Neutrophil (primary cell): Measurements from ENCODE around the gene RNF26.

Experiments
- H3K27ac ChIP-seq: fragments of 200-600 bp; sonication (generic); 2 replicates; pipeline ENCODE4 v1.5.1; 2016; ENCODE audit warnings: mild to moderate bottlenecking, moderate library complexity
- H3K27me3 ChIP-seq: fragments of 200-600 bp; sonication (generic); 2 replicates; pipeline ENCODE4 v1.6.0; 2016; ENCODE audit warnings: mild to moderate bottlenecking
- H3K36me3 ChIP-seq: fragments of 200-600 bp; sonication (generic); 2 replicates; pipeline ENCODE4 v1.5.1; 2017
- H3K4me1 ChIP-seq, 2 experiments: fragments of 200-600 bp in 1 of 2; sonication (generic) in 1 of 2; 1 replicate in 1 of 2; 2 replicates in 1 of 2; pipeline versions ENCODE4 v1.5.1 to v1.6.1; 2013 to 2016; ENCODE audit warnings: low read depth in 1 of 2, low read length in 1 of 2, mild to moderate bottlenecking in 1 of 2, moderate library complexity in 1 of 2; ENCODE audit not compliant: control insufficient read depth in 1 of 2, insufficient read depth in 1 of 2
- H3K4me3 ChIP-seq, 2 experiments: fragments of 200-600 bp in 1 of 2; sonication (generic) in 1 of 2; 1 replicate in 1 of 2; 2 replicates in 1 of 2; pipeline ENCODE4 v1.5.1; 2013 to 2016; ENCODE audit warnings: low read depth in 1 of 2, low read length in 1 of 2, mild to moderate bottlenecking in 1 of 2, moderate library complexity in 1 of 2
- H3K9me3 ChIP-seq: fragments of 200-600 bp; sonication (generic); 2 replicates; pipeline ENCODE4 v1.5.1; 2016
- TF ChIP-seq, protein P1 (sequence below): fragments of 200-600 bp; sonication (generic); IDR thresholded peaks from 2 replicates; pipeline ENCODE4 v1.5.1; 2016; ENCODE audit warnings: antibody characterized with exemption

The RNF26 gene

DNA sequence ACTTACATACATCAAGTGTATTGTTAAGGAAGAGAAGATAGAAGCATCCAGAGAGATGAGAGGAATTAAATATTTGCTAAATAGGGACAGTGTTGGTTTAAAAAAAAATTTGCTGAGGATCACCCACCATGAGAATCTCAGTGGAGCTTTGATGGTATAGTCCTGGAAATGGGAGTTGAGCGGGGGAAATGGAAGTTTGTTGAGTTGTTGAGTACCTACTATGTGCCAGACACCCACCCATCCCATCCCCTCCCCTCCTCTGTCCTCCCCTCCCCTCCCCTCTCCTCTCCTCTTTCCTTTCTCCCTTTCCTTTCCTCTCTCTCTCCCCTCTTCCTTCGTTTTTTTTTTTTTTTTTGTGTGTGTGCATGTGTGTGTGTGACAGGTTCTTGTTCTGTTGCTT lies 16.9 kb downstream of the RNF26 start:
- H3K4me3 ChIP-seq: no peak overlapping the region
- no peak overlapping the region for H3K27ac ChIP-seq
- H3K27me3 ChIP-seq: peaks cover 75% of the 10 kb centered on the region

DNA sequence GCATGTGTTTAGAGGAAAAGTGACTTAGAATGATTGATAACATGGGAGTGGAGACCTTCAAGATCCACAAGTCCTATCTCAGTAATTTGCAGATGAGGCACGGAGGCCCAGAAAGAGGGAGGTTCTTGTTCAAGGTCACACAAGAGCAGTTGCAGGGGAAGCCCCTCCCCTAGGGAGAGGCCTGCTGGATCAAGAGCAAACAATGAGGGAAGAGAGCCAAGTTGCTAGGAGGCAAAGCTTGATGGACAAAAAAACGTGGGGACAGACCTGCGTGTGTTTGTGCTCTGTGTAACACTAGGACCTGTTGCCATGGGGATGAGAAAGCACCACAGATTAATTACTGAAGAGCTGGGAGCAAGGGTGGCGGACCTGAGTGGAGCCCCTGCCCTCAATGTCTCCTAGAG lies 18.5 kb downstream of the RNF26 start:
- Histone ChIP-seq H3K4me3 (no peak overlapping the region), H3K36me3 (no peaks in the 10 kb centered on the region), H3K27me3 (peaks cover 75% of the 10 kb centered on the region), H3K9me3 (no peaks in the 10 kb centered on the region), H3K27ac (no peak overlapping the region), H3K4me1 (peaks cover 8 to 10% of the 10 kb centered on the region in 2 experiments)
- TF ChIP-seq, protein P1, sequence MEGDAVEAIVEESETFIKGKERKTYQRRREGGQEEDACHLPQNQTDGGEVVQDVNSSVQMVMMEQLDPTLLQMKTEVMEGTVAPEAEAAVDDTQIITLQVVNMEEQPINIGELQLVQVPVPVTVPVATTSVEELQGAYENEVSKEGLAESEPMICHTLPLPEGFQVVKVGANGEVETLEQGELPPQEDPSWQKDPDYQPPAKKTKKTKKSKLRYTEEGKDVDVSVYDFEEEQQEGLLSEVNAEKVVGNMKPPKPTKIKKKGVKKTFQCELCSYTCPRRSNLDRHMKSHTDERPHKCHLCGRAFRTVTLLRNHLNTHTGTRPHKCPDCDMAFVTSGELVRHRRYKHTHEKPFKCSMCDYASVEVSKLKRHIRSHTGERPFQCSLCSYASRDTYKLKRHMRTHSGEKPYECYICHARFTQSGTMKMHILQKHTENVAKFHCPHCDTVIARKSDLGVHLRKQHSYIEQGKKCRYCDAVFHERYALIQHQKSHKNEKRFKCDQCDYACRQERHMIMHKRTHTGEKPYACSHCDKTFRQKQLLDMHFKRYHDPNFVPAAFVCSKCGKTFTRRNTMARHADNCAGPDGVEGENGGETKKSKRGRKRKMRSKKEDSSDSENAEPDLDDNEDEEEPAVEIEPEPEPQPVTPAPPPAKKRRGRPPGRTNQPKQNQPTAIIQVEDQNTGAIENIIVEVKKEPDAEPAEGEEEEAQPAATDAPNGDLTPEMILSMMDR: no peak

More for the DNA sequence above, 16.9 kb downstream of the RNF26 start:
- Histone ChIP-seq H3K4me1 (peaks cover 2 to 3% of the 10 kb centered on the region in 2 experiments), H3K36me3 (no peaks in the 10 kb centered on the region), H3K9me3 (no peaks in the 10 kb centered on the region)
- TF ChIP-seq, protein P1: no peak

DNA sequence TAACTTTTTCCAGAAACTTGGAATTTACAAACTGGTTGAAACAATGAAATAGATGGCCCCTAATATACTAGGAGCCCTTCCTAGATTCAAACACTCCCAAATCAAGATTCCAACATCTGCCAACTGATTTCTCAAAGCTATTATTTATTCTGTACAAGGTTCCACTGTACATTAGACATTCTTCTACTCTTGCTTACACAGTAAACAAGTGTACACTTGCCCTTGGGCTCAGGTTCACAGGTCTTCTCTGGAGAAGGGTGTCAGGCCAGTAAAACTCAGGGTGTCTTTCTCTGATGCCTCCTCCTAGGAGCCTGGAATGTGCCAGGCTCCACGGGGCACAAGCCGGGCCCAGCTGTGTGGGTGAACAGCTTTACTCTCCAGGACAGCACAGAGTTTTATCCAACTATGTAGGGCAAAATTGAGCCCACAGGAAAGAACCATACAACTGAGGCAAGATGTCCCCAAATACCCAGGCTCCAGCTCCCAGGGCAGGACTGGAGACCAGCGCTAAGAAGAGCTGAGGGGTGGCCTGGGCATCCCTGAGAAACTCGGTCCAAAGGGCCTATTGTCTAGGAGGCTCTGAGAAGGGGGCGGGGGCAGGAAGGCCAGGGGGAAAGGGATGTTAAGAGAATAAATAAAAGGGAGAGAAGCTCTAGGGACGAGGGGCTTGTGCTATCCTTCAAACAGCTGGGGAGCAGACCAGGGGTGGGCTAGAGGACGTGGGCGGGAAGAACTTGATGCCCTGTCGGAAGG lies 20.9 kb downstream of the RNF26 start:
- H3K36me3 ChIP-seq: no peaks in the 10 kb centered on the region
- H3K4me1 ChIP-seq: peaks cover 8 to 10% of the 10 kb centered on the region in 2 experiments
- TF ChIP-seq, protein P1: no peak
- no peak overlapping the region for H3K27ac ChIP-seq
- no peaks in the 10 kb centered on the region for H3K9me3 ChIP-seq
- H3K4me3 ChIP-seq: no peak overlapping the region
- H3K27me3 ChIP-seq: peaks cover 86% of the 10 kb centered on the region

DNA sequence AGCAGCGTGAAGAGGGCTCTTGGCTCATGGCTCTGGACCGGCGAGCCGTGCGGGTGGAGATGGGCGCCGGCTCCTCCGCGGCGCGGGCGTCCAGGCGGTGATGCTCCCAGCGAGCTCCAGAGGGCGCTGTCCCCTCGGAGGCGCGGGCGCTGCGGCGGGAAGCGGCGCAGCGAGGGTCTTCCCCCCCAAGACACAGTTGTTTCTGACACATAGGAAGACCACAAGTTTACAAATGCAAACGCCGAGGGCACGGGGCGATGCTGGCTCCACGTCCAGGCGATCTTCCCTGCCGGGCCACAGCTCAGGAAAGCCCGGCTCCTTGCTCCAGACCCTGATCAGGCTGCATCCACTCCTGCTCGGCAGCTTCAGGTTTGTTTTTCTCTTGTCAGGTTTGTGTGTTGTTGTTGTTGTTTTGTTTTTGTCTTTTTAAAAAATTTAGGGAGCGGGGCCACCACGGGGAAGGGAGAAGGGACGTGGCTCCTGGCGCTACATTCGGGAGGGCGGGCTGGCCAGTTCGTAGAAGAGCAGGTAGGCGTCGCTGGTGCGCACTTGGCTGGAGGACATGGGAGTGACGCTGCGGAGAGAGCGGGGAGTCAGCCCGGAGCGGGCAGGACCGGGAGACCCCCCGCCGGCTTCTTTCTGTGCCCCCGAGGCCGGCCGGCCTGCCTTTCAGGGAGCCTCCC lies 22.2 kb downstream of the RNF26 start:
- Histone ChIP-seq H3K27me3 (peaks cover 89% of the 10 kb centered on the region), H3K4me1 (peaks cover 8 to 10% of the 10 kb centered on the region in 2 experiments), H3K27ac (no peak overlapping the region), H3K36me3 (no peaks in the 10 kb centered on the region), H3K9me3 (no peaks in the 10 kb centered on the region), H3K4me3 (peak overlapping the region; percentile 71 to 74)
- TF ChIP-seq, protein P1: peak; percentile 84

DNA sequence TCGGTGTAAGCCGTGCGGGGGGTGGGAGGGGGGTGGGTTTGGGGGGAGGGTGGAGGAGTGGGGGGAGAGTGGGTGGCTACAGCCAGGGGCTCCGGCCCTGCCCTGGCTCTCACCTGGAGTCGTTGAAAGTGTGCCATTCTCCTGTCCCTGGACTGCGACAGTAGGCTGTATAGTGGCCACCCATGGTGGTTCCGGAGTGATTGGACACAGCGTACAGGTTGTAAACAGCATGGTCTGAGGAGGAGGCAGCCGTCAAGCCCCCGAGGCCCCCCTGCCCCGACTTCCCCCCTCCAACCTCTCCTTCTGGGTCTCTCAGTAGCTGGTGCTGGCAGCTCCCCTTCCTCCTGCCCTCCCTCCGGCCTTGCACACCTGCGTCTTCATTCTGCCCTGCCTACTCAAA lies 22.7 kb downstream of the RNF26 start:
- peak overlapping the region in 1 of 2 experiments; percentile 74 for H3K4me3 ChIP-seq
- peaks cover 89% of the 10 kb centered on the region for H3K27me3 ChIP-seq
- no peak overlapping the region for H3K27ac ChIP-seq
- TF ChIP-seq, protein P1: no peak
- no peaks in the 10 kb centered on the region for H3K36me3 ChIP-seq
- H3K4me1 ChIP-seq: peaks cover 8 to 10% of the 10 kb centered on the region in 2 experiments
- no peaks in the 10 kb centered on the region for H3K9me3 ChIP-seq
